ENCODE data around the gene KRT38.

Gene KRT38

DNA sequence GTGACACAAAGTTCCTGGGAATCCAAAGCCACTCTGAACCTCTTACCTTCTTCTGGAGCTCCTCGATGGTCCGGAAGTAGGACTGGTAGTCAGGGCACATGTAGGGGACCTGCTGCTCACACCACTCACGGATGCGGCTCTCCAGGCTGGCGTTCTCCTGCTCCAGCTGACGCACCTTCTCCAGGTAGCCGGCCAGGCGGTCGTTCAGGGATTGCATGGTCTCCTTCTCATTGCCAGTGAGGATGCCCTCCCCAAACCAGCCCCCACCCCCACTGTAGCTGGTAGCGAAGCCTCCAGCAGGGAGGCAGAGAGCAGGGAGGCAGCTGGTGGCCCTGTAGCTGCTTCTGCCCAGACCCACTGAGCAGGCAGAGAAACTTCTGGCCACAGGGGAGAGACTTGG is 39.8 kb upstream of the KRT38 start:
- H3K14ac ChIP-seq (ENCODE audit: low read length): no peak overlapping the region
- no peak overlapping the region for H2BK120ac ChIP-seq (ENCODE audit: insufficient read depth, low read length, poor library complexity)
- no peak overlapping the region for H4K12ac ChIP-seq (ENCODE audit: low read depth, low read length)
- H4K8ac ChIP-seq (ENCODE audit: low read depth, low read length): no peak overlapping the region
- H3K4ac ChIP-seq (ENCODE audit: low read depth, low read length): no peak overlapping the region
- H2BK12ac ChIP-seq (ENCODE audit: low read length): no peak overlapping the region
- no peak overlapping the region for H2BK5ac ChIP-seq (ENCODE audit: low read depth, low read length, poor library complexity)
- no peak overlapping the region for H3K4me3 ChIP-seq (ENCODE audit: low read depth, low read length)
- H3K9me3 ChIP-seq (ENCODE audit: insufficient read depth, low read depth, low read length): no peaks in the 10 kb centered on the region
- no CpG with 5 or more reads among the region's 10 CpGs for WGBS (ENCODE audit: extremely low coverage, insufficient coverage, insufficient read length)
- no peaks in the 10 kb centered on the region for H3K4me1 ChIP-seq (ENCODE audit: control insufficient read depth in 1 of 2, insufficient read depth in 2 of 2, low read length in 2 of 2)
- no peak for DNase-seq
- no peaks in the 10 kb centered on the region for H3K36me3 ChIP-seq (ENCODE audit: control insufficient read depth in 1 of 2, insufficient read depth in 2 of 2, low read length in 2 of 2)
- no peaks in the 10 kb centered on the region for H3K79me1 ChIP-seq (ENCODE audit: low read length)
- H3K27ac ChIP-seq (ENCODE audit: low read depth, low read length): no peak overlapping the region
- no peak overlapping the region for H3K4me2 ChIP-seq (ENCODE audit: low read length)
- no peak overlapping the region for H2AK5ac ChIP-seq (ENCODE audit: low read length)
- no peak overlapping the region for H3K23ac ChIP-seq (ENCODE audit: low read length)
- H3K9ac ChIP-seq (ENCODE audit: low read length): no peak overlapping the region
- H3K79me2 ChIP-seq (ENCODE audit: control insufficient read depth, insufficient read depth, low read length, poor library complexity): no peaks in the 10 kb centered on the region
- H3K27me3 ChIP-seq (ENCODE audit: insufficient read depth, low read length): no peaks in the 10 kb centered on the region
- no peak overlapping the region for H2AFZ ChIP-seq (ENCODE audit: insufficient read depth, low read length, poor library complexity)
- H4K91ac ChIP-seq (ENCODE audit: low read depth, low read length): no peak overlapping the region
- H3K18ac ChIP-seq (ENCODE audit: low read length): no peak overlapping the region

DNA sequence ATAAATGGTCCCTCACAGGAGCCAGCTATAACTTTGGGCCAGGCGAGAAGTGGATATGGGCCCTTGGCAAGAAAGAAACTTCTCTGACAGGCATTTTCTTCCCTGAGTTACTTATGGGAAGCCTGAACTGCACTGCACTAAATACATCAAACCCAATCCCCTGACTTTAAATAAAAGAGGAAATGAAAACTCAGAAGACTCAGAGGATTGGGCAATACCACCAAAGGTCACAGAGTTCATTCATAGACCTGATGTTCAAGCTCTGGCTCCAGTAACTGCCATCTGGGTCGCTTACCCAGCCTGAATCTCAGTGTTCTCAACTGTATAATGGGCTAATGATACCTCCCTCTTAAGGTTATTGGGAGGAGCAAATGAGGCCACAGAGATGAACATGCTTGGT is 39.4 kb upstream of the KRT38 start:
- Histone ChIP-seq H2BK12ac (ENCODE audit: low read length) (no peak overlapping the region), H3K27me3 (ENCODE audit: insufficient read depth, low read length) (no peaks in the 10 kb centered on the region), H3K9ac (ENCODE audit: low read length) (no peak overlapping the region), H3K4me1 (ENCODE audit: control insufficient read depth in 1 of 2, insufficient read depth in 2 of 2, low read length in 2 of 2) (no peaks in the 10 kb centered on the region), H2AK5ac (ENCODE audit: low read length) (no peak overlapping the region), H3K36me3 (ENCODE audit: control insufficient read depth in 1 of 2, insufficient read depth in 2 of 2, low read length in 2 of 2) (no peaks in the 10 kb centered on the region), H3K4me2 (ENCODE audit: low read length) (no peak overlapping the region), H3K27ac (ENCODE audit: low read depth, low read length) (no peak overlapping the region), H3K18ac (ENCODE audit: low read length) (no peak overlapping the region), H4K8ac (ENCODE audit: low read depth, low read length) (no peak overlapping the region), H3K79me1 (ENCODE audit: low read length) (no peaks in the 10 kb centered on the region), H4K12ac (ENCODE audit: low read depth, low read length) (no peak overlapping the region), H3K4me3 (ENCODE audit: low read depth, low read length) (no peak overlapping the region), H3K4ac (ENCODE audit: low read depth, low read length) (no peak overlapping the region), H3K9me3 (ENCODE audit: insufficient read depth, low read depth, low read length) (no peaks in the 10 kb centered on the region), H2BK5ac (ENCODE audit: low read depth, low read length, poor library complexity) (no peak overlapping the region), H3K23ac (ENCODE audit: low read length) (no peak overlapping the region), H2AFZ (ENCODE audit: insufficient read depth, low read length, poor library complexity) (no peak overlapping the region), H4K91ac (ENCODE audit: low read depth, low read length) (no peak overlapping the region), H3K79me2 (ENCODE audit: control insufficient read depth, insufficient read depth, low read length, poor library complexity) (no peaks in the 10 kb centered on the region), H3K14ac (ENCODE audit: low read length) (no peak overlapping the region), H2BK120ac (ENCODE audit: insufficient read depth, low read length, poor library complexity) (no peak overlapping the region)
- no peak for DNase-seq
- WGBS (ENCODE audit: extremely low coverage, insufficient coverage, insufficient read length): no CpG with 5 or more reads among the region's 2 CpGs

DNA sequence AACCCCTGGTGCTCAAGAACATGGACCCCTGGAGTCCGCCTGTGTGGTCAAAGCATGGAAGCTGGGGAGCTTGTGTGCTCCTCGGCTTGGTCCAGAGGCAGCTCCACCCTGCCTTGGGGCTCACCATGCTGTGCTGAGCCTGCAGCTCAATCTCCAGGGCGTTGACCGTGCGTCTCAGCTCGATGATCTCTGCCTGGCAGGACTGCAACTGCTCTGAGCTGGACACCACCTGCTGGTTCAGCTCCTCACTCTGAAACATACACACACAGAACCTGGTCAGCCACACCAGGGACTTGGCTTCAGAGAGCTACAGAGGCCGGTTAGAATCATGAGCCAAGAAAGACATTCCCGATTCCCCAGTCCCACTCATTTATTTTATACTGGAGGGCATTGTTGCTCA is 37.5 kb upstream of the KRT38 start:
- Histone ChIP-seq H4K8ac (ENCODE audit: low read depth, low read length) (no peak overlapping the region), H3K4me3 (ENCODE audit: low read depth, low read length) (no peak overlapping the region), H3K27me3 (ENCODE audit: insufficient read depth, low read length) (no peaks in the 10 kb centered on the region), H3K79me1 (ENCODE audit: low read length) (no peaks in the 10 kb centered on the region), H2AFZ (ENCODE audit: insufficient read depth, low read length, poor library complexity) (no peak overlapping the region), H3K23ac (ENCODE audit: low read length) (no peak overlapping the region), H3K27ac (ENCODE audit: low read depth, low read length) (no peak overlapping the region), H4K91ac (ENCODE audit: low read depth, low read length) (no peak overlapping the region), H3K79me2 (ENCODE audit: control insufficient read depth, insufficient read depth, low read length, poor library complexity) (no peaks in the 10 kb centered on the region), H3K14ac (ENCODE audit: low read length) (no peak overlapping the region), H3K9ac (ENCODE audit: low read length) (no peak overlapping the region), H3K9me3 (ENCODE audit: insufficient read depth, low read depth, low read length) (no peaks in the 10 kb centered on the region), H3K4me1 (ENCODE audit: control insufficient read depth in 1 of 2, insufficient read depth in 2 of 2, low read length in 2 of 2) (no peaks in the 10 kb centered on the region), H3K4me2 (ENCODE audit: low read length) (no peak overlapping the region), H4K12ac (ENCODE audit: low read depth, low read length) (no peak overlapping the region), H2AK5ac (ENCODE audit: low read length) (no peak overlapping the region), H3K36me3 (ENCODE audit: control insufficient read depth in 1 of 2, insufficient read depth in 2 of 2, low read length in 2 of 2) (no peaks in the 10 kb centered on the region), H2BK5ac (ENCODE audit: low read depth, low read length, poor library complexity) (no peak overlapping the region), H3K4ac (ENCODE audit: low read depth, low read length) (no peak overlapping the region), H2BK12ac (ENCODE audit: low read length) (no peak overlapping the region), H2BK120ac (ENCODE audit: insufficient read depth, low read length, poor library complexity) (no peak overlapping the region), H3K18ac (ENCODE audit: low read length) (no peak overlapping the region)
- DNase-seq: no peak
- WGBS (ENCODE audit: extremely low coverage, insufficient coverage, insufficient read length): no CpG with 5 or more reads among the region's 8 CpGs

DNA sequence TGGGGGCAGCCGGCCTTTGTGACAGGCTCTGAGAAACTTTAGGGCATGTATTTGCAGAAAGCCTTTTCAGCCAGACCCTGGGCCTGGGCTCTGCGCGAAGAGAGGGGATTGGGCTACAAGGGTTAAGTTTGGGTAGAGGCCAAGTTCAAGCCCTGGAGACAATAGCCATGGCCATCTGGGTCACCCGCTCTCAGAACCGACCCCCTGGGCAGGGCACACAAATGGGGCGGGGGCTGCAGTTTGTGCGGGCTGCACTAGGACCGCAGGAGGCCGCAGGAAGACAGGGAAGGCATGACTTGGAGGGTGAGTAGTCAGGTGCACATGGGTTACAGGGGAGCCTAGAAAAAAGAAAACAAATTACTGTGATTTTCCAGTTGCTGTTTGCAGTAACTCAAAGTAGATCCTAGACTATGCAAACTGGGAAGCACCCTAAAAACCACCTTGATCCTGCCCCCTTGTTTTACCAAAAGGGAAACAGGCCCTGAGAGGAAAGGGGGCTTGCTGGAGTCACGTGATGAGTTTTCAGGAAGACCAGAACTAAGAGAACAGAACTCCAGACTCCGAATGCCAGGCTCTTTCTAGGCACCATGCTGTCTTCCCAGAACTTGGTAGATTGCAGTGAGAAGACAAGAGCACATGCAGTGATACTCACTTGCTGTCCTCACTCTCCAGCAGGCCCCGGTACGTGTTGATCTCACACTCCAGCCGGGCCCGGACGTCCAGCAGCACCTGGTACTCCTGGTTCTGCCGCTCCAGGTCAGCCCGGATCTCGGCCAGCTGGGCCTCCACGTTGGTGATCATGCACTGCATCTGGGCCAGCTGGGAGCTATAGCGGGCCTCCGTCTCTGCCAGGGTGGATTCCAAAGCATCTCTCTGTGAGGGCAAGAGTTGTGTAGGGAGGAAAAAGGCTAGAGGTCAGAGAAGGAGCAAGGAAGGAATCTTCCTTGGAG is 36.4 kb upstream of the KRT38 start:
- H4K8ac ChIP-seq (ENCODE audit: low read depth, low read length): no peak overlapping the region
- H3K36me3 ChIP-seq (ENCODE audit: control insufficient read depth in 1 of 2, insufficient read depth in 2 of 2, low read length in 2 of 2): no peaks in the 10 kb centered on the region
- no peak overlapping the region for H3K4me2 ChIP-seq (ENCODE audit: low read length)
- no peak overlapping the region for H3K14ac ChIP-seq (ENCODE audit: low read length)
- H4K12ac ChIP-seq (ENCODE audit: low read depth, low read length): no peak overlapping the region
- no peak overlapping the region for H2BK5ac ChIP-seq (ENCODE audit: low read depth, low read length, poor library complexity)
- H2AK5ac ChIP-seq (ENCODE audit: low read length): no peak overlapping the region
- no peak overlapping the region for H3K4ac ChIP-seq (ENCODE audit: low read depth, low read length)
- no peaks in the 10 kb centered on the region for H3K9me3 ChIP-seq (ENCODE audit: insufficient read depth, low read depth, low read length)
- no peak overlapping the region for H3K27ac ChIP-seq (ENCODE audit: low read depth, low read length)
- WGBS (ENCODE audit: extremely low coverage, insufficient coverage, insufficient read length): no CpG with 5 or more reads among the region's 22 CpGs
- no peak overlapping the region for H2AFZ ChIP-seq (ENCODE audit: insufficient read depth, low read length, poor library complexity)
- H3K9ac ChIP-seq (ENCODE audit: low read length): no peak overlapping the region
- H2BK120ac ChIP-seq (ENCODE audit: insufficient read depth, low read length, poor library complexity): no peak overlapping the region
- H3K23ac ChIP-seq (ENCODE audit: low read length): no peak overlapping the region
- DNase-seq: peak in 1 of 2 donors; percentile 43
- H3K79me1 ChIP-seq (ENCODE audit: low read length): no peaks in the 10 kb centered on the region
- H4K91ac ChIP-seq (ENCODE audit: low read depth, low read length): no peak overlapping the region
- H3K27me3 ChIP-seq (ENCODE audit: insufficient read depth, low read length): no peaks in the 10 kb centered on the region
- H3K79me2 ChIP-seq (ENCODE audit: control insufficient read depth, insufficient read depth, low read length, poor library complexity): no peaks in the 10 kb centered on the region
- no peak overlapping the region for H3K4me3 ChIP-seq (ENCODE audit: low read depth, low read length)
- no peak overlapping the region for H3K18ac ChIP-seq (ENCODE audit: low read length)
- no peak overlapping the region for H2BK12ac ChIP-seq (ENCODE audit: low read length)
- no peaks in the 10 kb centered on the region for H3K4me1 ChIP-seq (ENCODE audit: control insufficient read depth in 1 of 2, insufficient read depth in 2 of 2, low read length in 2 of 2)

All from trophoblast cell (in vitro differentiated cells and primary cell).